ENCODE results near the gene MAP6D1.
"Not testable (repeated sequence)": the region's sequence is repeated elsewhere in the genome, so short reads cannot be mapped to it uniquely, and the experiment has no call there.

Gene MAP6D1

GRCh38 chr3:183792976-183793375 is 32.4 kb downstream of the MAP6D1 start:
- H3K27me3 Mint-ChIP-seq = no peaks in the 10 kb centered on the region
- no peak overlapping the region for H3K27ac Mint-ChIP-seq
- H3K4me1 Mint-ChIP-seq = peaks cover 5% of the 10 kb centered on the region
- H3K36me3 Mint-ChIP-seq = peaks cover 13% of the 10 kb centered on the region
- H3K9me3 Mint-ChIP-seq = no peaks in the 10 kb centered on the region
- H3K4me3 Mint-ChIP-seq = no peak overlapping the region

DNA sequence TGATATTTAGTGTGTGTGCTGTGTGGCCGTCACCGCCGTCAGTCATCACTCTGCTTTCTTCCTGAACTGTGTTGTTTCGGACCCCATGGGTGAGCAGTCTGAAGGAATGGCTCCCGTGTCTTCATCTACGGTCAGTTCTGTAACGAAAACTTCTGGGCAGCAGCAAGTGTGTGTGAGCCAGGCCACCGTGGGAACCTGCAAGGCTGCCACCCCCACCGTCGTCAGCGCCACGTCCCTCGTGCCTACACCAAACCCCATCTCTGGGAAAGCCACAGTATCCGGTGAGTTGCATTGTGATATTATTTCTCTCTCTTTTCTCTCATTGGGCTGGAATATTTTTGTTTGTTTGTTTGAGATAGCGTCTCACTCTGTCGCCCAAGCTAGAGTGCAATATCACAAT is 34.7 kb downstream of the MAP6D1 start:
- no peak overlapping the region for H3K27ac Mint-ChIP-seq
- H3K4me3 Mint-ChIP-seq = no peak overlapping the region
- H3K9me3 Mint-ChIP-seq = no peaks in the 10 kb centered on the region
- peaks cover 14% of the 10 kb centered on the region for H3K36me3 Mint-ChIP-seq
- H3K27me3 Mint-ChIP-seq = no peaks in the 10 kb centered on the region
- peaks cover 5% of the 10 kb centered on the region for H3K4me1 Mint-ChIP-seq

- Mint-ChIP-seq H3K9me3 (no peaks in the 10 kb centered on the region), H3K4me1 (peaks cover 5% of the 10 kb centered on the region), H3K27me3 (no peaks in the 10 kb centered on the region), H3K27ac (no peak overlapping the region), H3K4me3 (no peak overlapping the region), H3K36me3 (peaks cover 14% of the 10 kb centered on the region)
Observed at GRCh38 chr3:183789826-183790225, 35.6 kb downstream of the MAP6D1 start.

DNA sequence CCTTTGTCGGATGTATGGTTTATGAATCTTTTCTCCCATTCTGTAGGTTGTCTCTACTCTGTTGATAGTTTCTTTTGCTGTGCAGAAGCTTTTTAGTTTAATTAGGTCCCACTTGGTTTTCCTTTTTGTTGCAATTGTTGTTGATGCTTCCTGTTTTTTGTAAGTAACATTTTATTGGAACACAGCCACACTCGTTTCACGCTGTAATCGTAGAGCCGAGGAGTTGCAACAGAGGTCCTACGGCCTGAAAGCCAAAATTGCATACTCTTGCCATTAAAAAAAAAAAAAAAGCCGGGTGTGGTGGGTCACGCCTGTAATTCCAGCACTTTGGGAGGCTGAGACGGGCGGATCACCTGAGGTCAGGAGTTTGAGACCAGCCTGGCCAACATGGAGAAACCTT is 40.9 kb downstream of the MAP6D1 start:
- not testable (repeated sequence) for H3K27ac Mint-ChIP-seq, H3K9me3 Mint-ChIP-seq, H3K27me3 Mint-ChIP-seq, H3K4me1 Mint-ChIP-seq, H3K4me3 Mint-ChIP-seq
- H3K36me3 Mint-ChIP-seq = peaks cover 21% of the 10 kb centered on the region

DNA sequence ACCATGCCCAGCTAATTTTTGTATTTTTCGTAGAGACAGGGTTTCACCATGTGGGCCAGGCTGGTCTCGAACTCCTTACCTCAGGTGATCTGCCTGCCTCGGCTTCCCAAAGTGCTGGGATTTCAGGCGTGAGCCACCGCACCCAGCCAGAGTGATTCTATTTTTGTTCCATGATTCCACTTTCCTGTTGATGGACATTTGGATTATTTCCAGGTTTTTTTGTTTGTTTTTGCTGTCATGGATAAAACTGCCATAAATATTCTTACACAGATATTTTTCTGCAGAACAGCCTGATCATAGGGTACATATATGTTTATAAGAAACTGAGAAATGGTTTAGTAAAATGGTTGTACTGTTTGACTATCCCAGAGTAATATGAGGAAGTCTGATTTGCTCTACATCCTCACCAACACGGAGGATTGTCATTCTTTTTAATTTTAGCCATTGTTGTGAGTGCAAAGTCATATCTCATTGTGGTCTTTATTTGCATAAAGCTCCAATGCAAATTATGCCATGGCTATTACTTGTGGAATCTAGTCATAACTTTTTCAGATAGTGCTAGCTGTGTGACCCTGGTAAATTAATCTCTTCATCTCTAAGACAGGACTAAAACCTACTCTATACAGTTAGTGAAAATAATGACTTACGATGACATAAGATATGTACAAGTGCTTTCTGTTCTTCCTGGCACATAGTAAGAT is 42.7 kb downstream of the MAP6D1 start:
- H3K27ac Mint-ChIP-seq = no peak overlapping the region
- no peaks in the 10 kb centered on the region for H3K4me1 Mint-ChIP-seq
- no peaks in the 10 kb centered on the region for H3K9me3 Mint-ChIP-seq
- no peak overlapping the region for H3K4me3 Mint-ChIP-seq
- H3K27me3 Mint-ChIP-seq = no peaks in the 10 kb centered on the region
- peaks cover 22% of the 10 kb centered on the region for H3K36me3 Mint-ChIP-seq

DNA sequence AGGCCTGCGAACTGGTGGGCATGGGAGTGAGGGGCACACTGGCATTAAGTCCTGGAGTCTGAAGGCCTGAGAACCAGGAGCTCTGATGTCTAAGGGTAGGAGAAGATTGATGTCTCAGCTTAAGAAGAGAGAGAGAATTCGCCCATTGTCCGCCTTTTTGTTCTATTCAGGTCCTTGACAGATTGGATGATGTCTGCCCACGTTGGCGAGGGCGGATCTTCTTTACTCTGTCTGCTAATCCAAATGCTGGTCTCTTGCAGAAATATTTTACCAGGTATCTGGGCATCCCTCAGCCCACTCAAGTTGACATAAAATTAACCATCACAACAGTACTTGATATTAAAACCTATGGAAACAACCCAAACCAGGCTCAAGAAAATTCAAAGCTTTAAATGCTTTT is 44.1 kb downstream of the MAP6D1 start:
- peaks cover 21% of the 10 kb centered on the region for H3K36me3 Mint-ChIP-seq
- H3K27me3 Mint-ChIP-seq = no peaks in the 10 kb centered on the region
- no peak overlapping the region for H3K27ac Mint-ChIP-seq
- no peaks in the 10 kb centered on the region for H3K4me1 Mint-ChIP-seq
- no peak overlapping the region for H3K4me3 Mint-ChIP-seq
- no peaks in the 10 kb centered on the region for H3K9me3 Mint-ChIP-seq

DNA sequence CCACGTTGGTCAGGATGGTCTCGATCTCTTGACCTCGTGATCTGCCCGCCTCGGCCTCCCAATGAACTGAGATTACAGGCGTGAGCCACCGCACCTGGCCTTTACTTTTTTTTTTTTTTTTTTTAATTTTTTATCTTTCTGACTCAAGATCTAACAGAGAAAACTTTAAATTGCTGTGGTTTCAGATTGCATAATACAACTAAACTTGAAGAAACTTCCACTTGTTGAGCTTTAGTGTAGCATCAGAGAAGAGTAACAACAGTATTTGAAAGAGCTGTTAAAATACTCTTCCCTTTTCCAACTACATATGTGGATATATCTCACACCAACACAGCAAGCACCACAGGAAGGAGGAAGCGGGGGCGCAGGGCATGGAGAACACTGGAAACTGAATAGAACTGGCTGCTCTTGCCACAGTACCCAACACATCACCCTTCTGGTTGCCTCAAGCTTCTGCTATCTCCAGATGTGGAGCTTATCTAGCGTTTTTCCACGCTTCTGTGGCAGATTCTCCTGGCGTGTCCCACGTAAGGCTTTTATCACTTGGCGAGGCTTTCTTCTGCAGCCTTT is 45.4 kb downstream of the MAP6D1 start:
- peaks cover 24% of the 10 kb centered on the region for H3K36me3 Mint-ChIP-seq
- no peak overlapping the region for H3K4me3 Mint-ChIP-seq

GRCh38 chr3:183777016-183777618 is 48.3 kb downstream of the MAP6D1 start:
- H3K27ac Mint-ChIP-seq = no peak overlapping the region
- no peak overlapping the region for H3K4me3 Mint-ChIP-seq
- H3K9me3 Mint-ChIP-seq = no peaks in the 10 kb centered on the region
- H3K36me3 Mint-ChIP-seq = peaks cover 25% of the 10 kb centered on the region
- no peaks in the 10 kb centered on the region for H3K4me1 Mint-ChIP-seq
- no peaks in the 10 kb centered on the region for H3K27me3 Mint-ChIP-seq

More for the DNA sequence above, 45.4 kb downstream of the MAP6D1 start:
- no peak overlapping the region for H3K27ac Mint-ChIP-seq
- H3K4me1 Mint-ChIP-seq = no peaks in the 10 kb centered on the region
- H3K9me3 Mint-ChIP-seq = no peaks in the 10 kb centered on the region
- no peaks in the 10 kb centered on the region for H3K27me3 Mint-ChIP-seq

DNA sequence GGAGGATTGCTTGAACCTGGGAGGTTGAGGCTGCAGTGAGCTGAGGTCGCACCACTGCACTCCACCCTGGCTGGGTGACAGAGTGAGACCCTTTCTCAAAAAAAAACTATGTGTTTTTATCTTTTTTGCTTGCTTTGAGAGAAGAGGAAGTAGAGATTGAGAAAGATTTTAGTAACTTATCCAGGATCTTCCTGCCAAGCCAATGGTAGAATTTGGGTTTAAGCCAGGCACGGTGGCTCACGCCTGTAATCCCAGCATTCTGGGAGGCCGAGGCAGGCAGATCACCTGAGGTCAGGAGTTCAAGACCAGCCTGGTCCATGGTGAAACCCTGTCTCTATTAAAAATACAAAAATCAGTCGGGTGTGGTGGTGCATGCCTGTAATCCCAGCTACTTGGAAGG is 48.9 kb downstream of the MAP6D1 start:
- H3K9me3 Mint-ChIP-seq, H3K4me1 Mint-ChIP-seq, H3K27me3 Mint-ChIP-seq, H3K4me3 Mint-ChIP-seq, H3K27ac Mint-ChIP-seq: not testable (repeated sequence)
- H3K36me3 Mint-ChIP-seq = peaks cover 25% of the 10 kb centered on the region

GRCh38 chr3:183775781-183776180 is 49.6 kb downstream of the MAP6D1 start:
- no peaks in the 10 kb centered on the region for H3K27me3 Mint-ChIP-seq
- no peak overlapping the region for H3K27ac Mint-ChIP-seq
- no peak overlapping the region for H3K4me3 Mint-ChIP-seq
- H3K36me3 Mint-ChIP-seq = peaks cover 20% of the 10 kb centered on the region
- H3K9me3 Mint-ChIP-seq = no peaks in the 10 kb centered on the region
- H3K4me1 Mint-ChIP-seq = no peaks in the 10 kb centered on the region

- no peak overlapping the region for H3K27ac Mint-ChIP-seq
- H3K27me3 Mint-ChIP-seq = no peaks in the 10 kb centered on the region
- no peak overlapping the region for H3K4me3 Mint-ChIP-seq
- H3K36me3 Mint-ChIP-seq = peaks cover 19% of the 10 kb centered on the region
- H3K9me3 Mint-ChIP-seq = no peaks in the 10 kb centered on the region
- no peaks in the 10 kb centered on the region for H3K4me1 Mint-ChIP-seq
Observed at GRCh38 chr3:183774631-183775030, 50.7 kb downstream of the MAP6D1 start.

- Mint-ChIP-seq H3K4me1 (peaks cover 13% of the 10 kb centered on the region), H3K9me3 (no peaks in the 10 kb centered on the region), H3K27ac (no peak overlapping the region), H3K36me3 (peaks cover 5% of the 10 kb centered on the region), H3K4me3 (no peak overlapping the region), H3K27me3 (no peaks in the 10 kb centered on the region)
Observed at GRCh38 chr3:183769453-183769852, 55.9 kb downstream of the MAP6D1 start.

DNA sequence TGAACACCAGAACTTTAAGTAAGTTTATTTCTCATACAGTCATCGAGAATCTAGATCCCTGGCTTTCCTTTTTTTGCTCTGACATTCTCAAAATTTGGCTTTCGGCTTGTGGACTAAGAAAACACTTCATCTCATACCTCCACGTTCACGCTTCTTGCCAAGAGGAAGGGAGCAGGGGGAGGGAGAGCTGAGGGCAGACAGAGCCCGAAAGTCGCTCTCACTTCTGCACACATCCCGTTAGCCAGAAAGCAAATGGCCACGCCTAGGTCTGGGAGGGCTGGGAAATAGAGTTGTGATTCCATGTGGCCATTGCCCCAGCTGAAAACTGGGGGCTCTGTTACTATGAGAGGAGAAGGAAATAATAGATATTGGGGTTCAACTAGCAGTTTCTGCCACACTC is 57.3 kb downstream of the MAP6D1 start:
- peaks cover 1% of the 10 kb centered on the region for H3K36me3 Mint-ChIP-seq

DNA sequence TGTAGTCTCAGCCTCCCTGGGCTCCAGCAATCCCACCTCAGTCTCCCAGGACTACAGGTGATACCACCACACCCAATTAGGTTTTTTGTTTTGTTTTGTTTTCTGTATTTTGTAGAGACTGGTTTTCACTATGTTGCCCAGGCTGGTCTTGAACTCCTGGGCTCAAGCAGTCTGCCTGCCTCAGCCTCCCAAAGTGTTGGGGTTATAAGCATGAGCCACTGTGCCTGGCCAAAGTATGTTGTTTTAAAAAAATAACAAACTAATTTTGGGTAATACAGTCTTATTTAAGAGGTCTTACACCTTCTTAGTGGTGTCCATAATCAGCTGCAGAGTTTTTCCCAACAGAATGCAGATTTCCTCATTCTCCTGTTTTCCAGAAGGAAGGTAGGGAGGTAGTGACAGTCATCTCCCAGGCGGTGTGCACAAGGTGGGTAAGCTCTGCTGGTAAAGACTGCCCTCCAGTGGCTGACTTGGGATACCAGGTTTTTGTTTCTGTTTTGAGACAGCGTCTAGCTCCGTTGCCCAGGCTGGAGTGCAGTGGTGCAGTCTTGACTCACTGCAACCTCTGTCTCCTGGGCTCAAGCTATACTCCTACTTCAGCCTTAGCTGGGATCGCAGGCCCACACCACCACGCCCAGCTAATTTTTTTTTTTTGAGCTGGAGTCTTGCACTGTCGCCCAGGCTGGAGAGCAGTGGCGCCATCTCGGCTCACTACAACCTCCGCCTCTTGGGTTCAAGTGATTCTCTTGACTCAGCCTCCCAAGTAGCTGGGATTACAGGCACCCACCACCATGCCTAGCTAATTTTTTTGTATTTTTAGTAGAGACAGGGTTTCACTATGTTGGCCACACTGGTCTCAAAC is 58.4 kb downstream of the MAP6D1 start:
- Mint-ChIP-seq H3K27ac (no peak overlapping the region), H3K4me1 (peaks cover 13% of the 10 kb centered on the region), H3K9me3 (no peaks in the 10 kb centered on the region), H3K4me3 (no peak overlapping the region), H3K27me3 (no peaks in the 10 kb centered on the region), H3K36me3 (peaks cover 1% of the 10 kb centered on the region)

More for the DNA sequence above, 57.3 kb downstream of the MAP6D1 start:
- Mint-ChIP-seq H3K27ac (no peak overlapping the region), H3K4me3 (no peak overlapping the region), H3K4me1 (peaks cover 13% of the 10 kb centered on the region), H3K9me3 (no peaks in the 10 kb centered on the region), H3K27me3 (no peaks in the 10 kb centered on the region)

GRCh38 chr3:183766107-183766506 is 59.3 kb downstream of the MAP6D1 start:
- no peak overlapping the region for H3K27ac Mint-ChIP-seq
- H3K9me3 Mint-ChIP-seq = no peaks in the 10 kb centered on the region
- peaks cover 4% of the 10 kb centered on the region for H3K36me3 Mint-ChIP-seq
- no peaks in the 10 kb centered on the region for H3K27me3 Mint-ChIP-seq
- H3K4me3 Mint-ChIP-seq = no peak overlapping the region
- H3K4me1 Mint-ChIP-seq = peaks cover 13% of the 10 kb centered on the region
